ENCODE results near the gene EIF4EBP3. TPM values are rescaled to one million over a fixed set of nuclear protein-coding genes. Genes with fewer than 3 reads are reported as not detected.
A peak's percentile ranks its signal among the peaks of the same experiment; 100 is the strongest.
"Not testable (repeated sequence)": the region's sequence is repeated elsewhere in the genome, so short reads cannot be mapped to it uniquely, and the experiment has no call there.

EIF4EBP3 gene
- total RNA-seq, 1 experiment from 2014 or later = 0.57 TPM

GRCh38 chr5:140587495-140587894 lies 40.0 kb downstream of the EIF4EBP3 start:
- H3K27me3 ChIP-seq = no peaks in the 10 kb centered on the region
- no peak overlapping the region for H3K4me3 ChIP-seq
- H3K36me3 ChIP-seq = no peaks in the 10 kb centered on the region
- no peak overlapping the region for H3K27ac ChIP-seq
- no peaks in the 10 kb centered on the region for H3K4me1 ChIP-seq
- no peaks in the 10 kb centered on the region; the same call in 1 of the 2 replicates for H3K9me3 ChIP-seq (replicated peaks)
- no peak for DNase-seq

- no peaks in the 10 kb centered on the region for H3K27me3 ChIP-seq
- H3K36me3 ChIP-seq = no peaks in the 10 kb centered on the region
- H3K9me3 ChIP-seq (replicated peaks) = no peaks in the 10 kb centered on the region; the same call in 1 of the 2 replicates
- H3K27ac ChIP-seq = no peak overlapping the region
- H3K4me3 ChIP-seq = no peak overlapping the region
- no peaks in the 10 kb centered on the region for H3K4me1 ChIP-seq
- DNase-seq = no peak
Measured at GRCh38 chr5:140588311-140589070, 41.0 kb downstream of the EIF4EBP3 start.

GRCh38 chr5:140590861-140591260 lies 43.4 kb downstream of the EIF4EBP3 start:
- H3K9me3 ChIP-seq (replicated peaks) = no peaks in the 10 kb centered on the region; the same call in 1 of the 2 replicates
- no peak overlapping the region for H3K27ac ChIP-seq
- no peak overlapping the region for H3K4me3 ChIP-seq
- H3K27me3 ChIP-seq = no peaks in the 10 kb centered on the region
- no peaks in the 10 kb centered on the region for H3K36me3 ChIP-seq
- no peak for DNase-seq
- H3K4me1 ChIP-seq = no peaks in the 10 kb centered on the region

DNA sequence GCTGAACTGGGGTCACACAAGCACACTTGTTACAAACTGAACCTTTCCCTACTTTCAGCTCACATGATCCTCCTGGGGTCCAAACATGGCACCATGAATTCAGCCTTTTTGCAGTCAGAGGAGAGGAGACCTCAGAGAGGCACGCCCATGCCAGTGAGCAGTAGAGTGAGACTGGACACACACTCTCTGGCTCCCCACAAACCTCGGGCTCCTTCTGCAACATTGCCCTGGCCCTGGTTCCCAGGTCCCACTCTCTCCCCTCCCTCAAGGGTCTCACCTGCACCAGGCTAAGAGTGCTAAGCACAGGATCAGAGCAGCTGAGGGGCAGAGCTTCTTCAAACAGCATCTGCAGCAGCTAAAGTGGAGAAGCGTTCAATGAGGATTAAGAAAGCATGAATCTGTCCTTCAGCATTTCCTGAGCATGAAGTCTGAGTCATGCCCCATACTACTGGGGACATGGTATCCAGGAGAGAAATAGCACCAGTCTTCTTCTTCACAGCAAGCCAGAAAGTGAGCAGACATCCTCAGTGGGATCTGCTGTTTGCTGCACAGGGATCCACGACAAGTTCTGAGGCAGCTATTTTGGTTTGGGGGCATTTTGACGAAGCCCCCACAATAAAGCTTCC lies 44.4 kb downstream of the EIF4EBP3 start:
- Histone ChIP-seq H3K4me1 (no peaks in the 10 kb centered on the region), H3K36me3 (no peaks in the 10 kb centered on the region), H3K9me3 (replicated peaks) (no peaks in the 10 kb centered on the region; the same call in 1 of the 2 replicates), H3K27ac (no peak overlapping the region), H3K27me3 (no peaks in the 10 kb centered on the region), H3K4me3 (no peak overlapping the region)
- no peak for DNase-seq

GRCh38 chr5:140593070-140593469 lies 45.6 kb downstream of the EIF4EBP3 start:
- H3K9me3 ChIP-seq (replicated peaks); H3K36me3 ChIP-seq; H3K4me3 ChIP-seq; H3K27me3 ChIP-seq; H3K4me1 ChIP-seq; H3K27ac ChIP-seq; DNase-seq: not testable (repeated sequence)

DNA sequence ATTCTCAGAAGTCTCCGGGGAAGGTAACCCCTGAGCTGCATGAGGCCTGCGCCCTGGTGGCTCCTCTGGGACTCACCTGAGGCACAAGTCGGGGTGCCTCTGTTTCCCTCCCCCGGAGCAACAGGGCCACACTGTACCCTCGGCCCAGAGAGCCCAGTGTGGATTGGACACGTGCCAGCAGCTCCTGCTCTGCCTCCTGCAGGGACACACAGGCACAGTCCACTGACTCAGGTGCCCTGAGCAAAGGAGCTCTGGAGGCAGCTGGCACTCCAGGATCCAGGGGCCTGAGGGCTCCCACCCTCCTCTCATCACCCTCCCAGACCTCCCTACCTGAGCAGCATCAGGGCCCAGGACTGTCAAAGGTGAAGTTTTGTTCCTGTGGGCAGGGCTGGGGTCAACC lies 46.7 kb downstream of the EIF4EBP3 start:
- no peak for DNase-seq
- no peak overlapping the region for H3K27ac ChIP-seq

DNA sequence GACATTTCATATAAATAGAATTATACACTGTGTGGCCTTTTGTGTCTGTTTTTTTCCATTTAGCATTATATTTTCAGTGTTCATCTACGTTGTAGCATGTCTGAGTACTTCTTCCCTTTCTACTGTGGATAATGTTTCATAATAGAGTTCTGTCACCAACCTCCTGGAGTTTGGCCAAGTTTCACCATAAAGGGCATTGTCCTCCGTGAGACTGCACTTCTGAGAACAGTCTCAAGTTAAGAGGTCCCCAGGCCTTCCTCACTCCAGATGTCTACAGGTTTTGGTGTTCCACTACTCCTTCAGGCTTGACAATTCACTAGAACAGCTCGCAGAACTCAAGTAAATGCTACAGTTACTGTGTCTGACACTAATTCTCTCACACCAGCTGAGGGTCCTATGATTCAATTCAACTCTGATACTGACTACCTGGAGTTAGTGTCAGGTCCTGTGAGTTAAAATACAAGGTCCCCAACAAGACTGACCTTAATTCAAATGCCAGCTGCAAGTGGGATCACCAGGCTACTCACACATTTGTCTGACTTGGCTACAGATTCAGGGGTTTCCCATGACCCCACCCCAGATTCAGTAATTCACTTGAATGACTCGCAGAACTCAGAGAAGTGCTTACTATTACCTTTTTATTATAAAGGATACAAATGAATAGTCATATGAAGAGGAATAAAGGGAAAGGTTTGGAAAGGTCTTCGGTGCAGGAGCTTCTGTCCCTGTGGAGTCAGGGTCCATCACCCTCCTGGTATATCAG lies 48.3 kb downstream of the EIF4EBP3 start:
- Histone ChIP-seq H3K4me3 (no peak overlapping the region), H3K9me3 (replicated peaks) (no peaks in the 10 kb centered on the region), H3K27ac (no peak overlapping the region), H3K4me1 (no peaks in the 10 kb centered on the region), H3K27me3 (no peaks in the 10 kb centered on the region), H3K36me3 (no peaks in the 10 kb centered on the region)
- DNase-seq = peak in 1 of 2 experiments; percentile 44

More for the DNA sequence above, 46.7 kb downstream of the EIF4EBP3 start:
- H3K4me1 ChIP-seq = no peaks in the 10 kb centered on the region
- H3K36me3 ChIP-seq = no peaks in the 10 kb centered on the region
- H3K27me3 ChIP-seq = no peaks in the 10 kb centered on the region
- H3K4me3 ChIP-seq = no peak overlapping the region
- H3K9me3 ChIP-seq (replicated peaks) = no peaks in the 10 kb centered on the region

- no peaks in the 10 kb centered on the region for H3K36me3 ChIP-seq
Measured at GRCh38 chr5:140596321-140596741, 48.9 kb downstream of the EIF4EBP3 start.

GRCh38 chr5:140598836-140599235 lies 51.4 kb downstream of the EIF4EBP3 start:
- H3K4me1 ChIP-seq = no peaks in the 10 kb centered on the region
- no peaks in the 10 kb centered on the region for H3K36me3 ChIP-seq
- DNase-seq = no peak
- no peak overlapping the region for H3K4me3 ChIP-seq
- H3K27ac ChIP-seq = no peak overlapping the region
- H3K27me3 ChIP-seq = no peaks in the 10 kb centered on the region
- no peaks in the 10 kb centered on the region for H3K9me3 ChIP-seq (replicated peaks)

More at GRCh38 chr5:140596321-140596741, 48.9 kb downstream of the EIF4EBP3 start:
- H3K9me3 ChIP-seq (replicated peaks) = no peaks in the 10 kb centered on the region
- H3K4me1 ChIP-seq = no peaks in the 10 kb centered on the region
- no peak for DNase-seq
- no peak overlapping the region for H3K27ac ChIP-seq
- no peak overlapping the region for H3K4me3 ChIP-seq
- no peaks in the 10 kb centered on the region for H3K27me3 ChIP-seq

Other genes with a start within 250 kb of the EIF4EBP3 start
- gene PFDN1, start 244.6 kb upstream of the EIF4EBP3 start, total RNA-seq (2014; rRNA removed; shearing (Covaris generic)) = 93.9 and 96.1 TPM in 2 replicates
- 6.5 and 7.1 TPM in 2 replicates for gene HBEGF, start 201.1 kb upstream of the EIF4EBP3 start, total RNA-seq (2014; rRNA removed; shearing (Covaris generic))
- gene SLC4A9, start 187.5 kb upstream of the EIF4EBP3 start, total RNA-seq (2014; rRNA removed; shearing (Covaris generic)) = not detected in 2 replicates
- gene ANKHD1, start 145.8 kb upstream of the EIF4EBP3 start, total RNA-seq (2014; rRNA removed; shearing (Covaris generic)) = 89.1 and 106 TPM in 2 replicates
- gene SRA1, start 9.8 kb downstream of the EIF4EBP3 start, total RNA-seq (2014; rRNA removed; shearing (Covaris generic)) = 27.5 and 36.1 TPM in 2 replicates
- 10.2 and 16.9 TPM in 2 replicates for gene APBB3, start 16.9 kb downstream of the EIF4EBP3 start, total RNA-seq (2014; rRNA removed; shearing (Covaris generic))
- gene SLC35A4, start 17.2 kb downstream of the EIF4EBP3 start, total RNA-seq (2014; rRNA removed; shearing (Covaris generic)) = 61.2 and 62.3 TPM in 2 replicates
- 0.18 and 0.38 TPM in 2 replicates for gene CD14, start 85.5 kb downstream of the EIF4EBP3 start, total RNA-seq (2014; rRNA removed; shearing (Covaris generic))
- gene TMCO6, start 91.8 kb downstream of the EIF4EBP3 start, total RNA-seq (2014; rRNA removed; shearing (Covaris generic)) = 11.1 and 11.3 TPM in 2 replicates
- 86.0 and 106 TPM in 2 replicates for gene NDUFA2, start 100.0 kb downstream of the EIF4EBP3 start, total RNA-seq (2014; rRNA removed; shearing (Covaris generic))
- 94.5 and 100 TPM in 2 replicates for gene IK, start 100.2 kb downstream of the EIF4EBP3 start, total RNA-seq (2014; rRNA removed; shearing (Covaris generic))
- 15.5 and 17.9 TPM in 2 replicates for gene WDR55, start 117.2 kb downstream of the EIF4EBP3 start, total RNA-seq (2014; rRNA removed; shearing (Covaris generic))
- 0.41 and 1.8 TPM in 2 replicates for gene DND1, start 125.9 kb downstream of the EIF4EBP3 start, total RNA-seq (2014; rRNA removed; shearing (Covaris generic))
- 75.2 and 82.0 TPM in 2 replicates for gene HARS1, start 143.7 kb downstream of the EIF4EBP3 start, total RNA-seq (2014; rRNA removed; shearing (Covaris generic))
- 27.1 TPM in 2 replicates for gene HARS2, start 143.8 kb downstream of the EIF4EBP3 start, total RNA-seq (2014; rRNA removed; shearing (Covaris generic))
- 62.4 and 67.9 TPM in 2 replicates for gene ZMAT2, start 152.8 kb downstream of the EIF4EBP3 start, total RNA-seq (2014; rRNA removed; shearing (Covaris generic))
- not detected in 2 replicates for gene PCDHA1, start 238.5 kb downstream of the EIF4EBP3 start, total RNA-seq (2014; rRNA removed; shearing (Covaris generic))
- gene PCDHA2, start 247.2 kb downstream of the EIF4EBP3 start, total RNA-seq (2014; rRNA removed; shearing (Covaris generic)) = not detected in 2 replicates

Measured in SJCRH30 (cell line).